ENCODE data around the gene CDKN2C. TPM values are rescaled to one million over a fixed set of nuclear protein-coding genes. Genes with fewer than 3 reads are reported as not detected.
A peak's percentile ranks its signal among the peaks of the same experiment; 100 is the strongest.

The CDKN2C gene
- total RNA-seq, 1 experiment from 2014 or later, result 3.5 TPM

GRCh38 chr1:50978852-50979781 is 9.1 kb downstream of the CDKN2C start:
- no TSS peak for BruUV-seq (replicated peaks)
- no peaks in the 10 kb centered on the region for H3K36me3 ChIP-seq (ENCODE audit: control insufficient read depth, insufficient read depth, low read length)

GRCh38 chr1:50979937-50980336 is 9.9 kb downstream of the CDKN2C start:
- Mint-ChIP-seq H3K9me3 (ENCODE audit: unreplicated experiment) (no peaks in the 10 kb centered on the region), H3K27me3 (ENCODE audit: insufficient read depth, unreplicated experiment) (peaks cover 2% of the 10 kb centered on the region), H3K4me3 (ENCODE audit: unreplicated experiment) (no peak overlapping the region), H3K27ac (ENCODE audit: unreplicated experiment) (no peak overlapping the region), H3K36me3 (ENCODE audit: insufficient read depth, unreplicated experiment) (no peaks in the 10 kb centered on the region), H3K4me1 (ENCODE audit: low read depth, unreplicated experiment) (peaks cover 4% of the 10 kb centered on the region)
- Histone ChIP-seq H3K4me3 (ENCODE audit: low read depth, low read length) (no peak overlapping the region), H3K9me3 (no peaks in the 10 kb centered on the region), H3K27me3 (replicated peaks; ENCODE audit: control insufficient read depth, insufficient read depth, low read length) (no peaks in the 10 kb centered on the region; the same call in 1 of the 2 replicates), H3K36me3 (ENCODE audit: control insufficient read depth, insufficient read depth, low read length) (no peaks in the 10 kb centered on the region), H3K4me1 (no peaks in the 10 kb centered on the region)
- no peak for DNase-seq
- no TSS peak for BruUV-seq (replicated peaks)
- intact Hi-C loops (cut with micrococcal nuclease; ENCODE audit: unreplicated experiment), result no loop called here
- ChIA-PET POLR2A (no interaction called here), CTCF (no interaction called here)
- no peak for TF ChIP-seq CTCF (IDR thresholded peaks at IDR 0.05; ENCODE audit: insufficient read depth in 1 of 2, low read depth in 1 of 2, low read length in 1 of 2, severe bottlenecking in 1 of 2, unreplicated experiment in 1 of 2)

More at GRCh38 chr1:50978852-50979781, 9.1 kb downstream of the CDKN2C start:
- Histone ChIP-seq H3K4me1 (no peaks in the 10 kb centered on the region), H3K9me3 (no peaks in the 10 kb centered on the region), H3K4me3 (ENCODE audit: low read depth, low read length) (peak overlapping the region; percentile 45), H3K27me3 (replicated peaks; ENCODE audit: control insufficient read depth, insufficient read depth, low read length) (no peaks in the 10 kb centered on the region; the same call in 1 of the 2 replicates)
- no peak for TF ChIP-seq CTCF (IDR thresholded peaks at IDR 0.05; ENCODE audit: insufficient read depth in 1 of 2, low read depth in 1 of 2, low read length in 1 of 2, severe bottlenecking in 1 of 2, unreplicated experiment in 1 of 2)
- ChIA-PET POLR2A (no interaction called here), CTCF (interaction anchor here (1.6 kb wide), 1 partner anchor 9 kb away, joined by 5 read pairs; the partner anchor contains the start of gene CDKN2C)
- Mint-ChIP-seq H3K27ac (ENCODE audit: unreplicated experiment) (no peak overlapping the region), H3K4me1 (ENCODE audit: low read depth, unreplicated experiment) (peaks cover 4% of the 10 kb centered on the region), H3K9me3 (ENCODE audit: unreplicated experiment) (no peaks in the 10 kb centered on the region), H3K36me3 (ENCODE audit: insufficient read depth, unreplicated experiment) (no peaks in the 10 kb centered on the region), H3K27me3 (ENCODE audit: insufficient read depth, unreplicated experiment) (peaks cover 4% of the 10 kb centered on the region), H3K4me3 (ENCODE audit: unreplicated experiment) (peak overlapping the region; percentile 72)
- DNase-seq, result no peak
- intact Hi-C loops (cut with micrococcal nuclease; ENCODE audit: unreplicated experiment), result no loop called here

GRCh38 chr1:50980505-50980904 is 10.5 kb downstream of the CDKN2C start:
- ChIA-PET POLR2A (no interaction called here), CTCF (no interaction called here)
- peaks cover 4% of the 10 kb centered on the region for H3K4me1 Mint-ChIP-seq (ENCODE audit: low read depth, unreplicated experiment)
- no peaks in the 10 kb centered on the region for H3K9me3 Mint-ChIP-seq (ENCODE audit: unreplicated experiment)
- H3K4me3 ChIP-seq (ENCODE audit: low read depth, low read length), result no peak overlapping the region
- DNase-seq, result no peak
- no peaks in the 10 kb centered on the region for H3K9me3 ChIP-seq
- H3K36me3 Mint-ChIP-seq (ENCODE audit: insufficient read depth, unreplicated experiment), result no peaks in the 10 kb centered on the region
- intact Hi-C loops (cut with micrococcal nuclease; ENCODE audit: unreplicated experiment), result no loop called here
- H3K27ac Mint-ChIP-seq (ENCODE audit: unreplicated experiment), result no peak overlapping the region
- H3K4me1 ChIP-seq, result no peaks in the 10 kb centered on the region
- no peaks in the 10 kb centered on the region for H3K36me3 ChIP-seq (ENCODE audit: control insufficient read depth, insufficient read depth, low read length)
- peaks cover 2% of the 10 kb centered on the region for H3K27me3 Mint-ChIP-seq (ENCODE audit: insufficient read depth, unreplicated experiment)
- TF ChIP-seq CTCF (IDR thresholded peaks at IDR 0.05; ENCODE audit: insufficient read depth in 1 of 2, low read depth in 1 of 2, low read length in 1 of 2, severe bottlenecking in 1 of 2, unreplicated experiment in 1 of 2), result no peak
- H3K4me3 Mint-ChIP-seq (ENCODE audit: unreplicated experiment), result no peak overlapping the region
- BruUV-seq (replicated peaks), result no TSS peak
- H3K27me3 ChIP-seq (replicated peaks; ENCODE audit: control insufficient read depth, insufficient read depth, low read length), result no peaks in the 10 kb centered on the region; the same call in 1 of the 2 replicates
